GM10847 (cell line): Measurements from ENCODE around the gene COPG1.

ENCODE experiments used
- POLR2A ChIP-seq: IDR thresholded peaks from 2 replicates; pipeline ENCODE4 v1.6.1; 2011; ENCODE audit not compliant: insufficient read length; ENCODE audit errors: extremely low read depth

COPG1 gene

GRCh38 chr3:129249284-129250065 lies at the start of gene COPG1:
Gene COPG1, plus strand, starts transcription at chr3:129249606. Its CDS starts 104 bp downstream, at chr3:129249710.
- peak; percentile 95 for TF ChIP-seq POLR2A

- TF ChIP-seq POLR2A = no peak
Observed at GRCh38 chr3:129204473-129204872, 44.9 kb upstream of the COPG1 start.

GRCh38 chr3:129205109-129205832 lies 44.1 kb upstream of the COPG1 start:
- no peak for TF ChIP-seq POLR2A

- TF ChIP-seq POLR2A = no peak
Observed at GRCh38 chr3:129207479-129207878, 41.9 kb upstream of the COPG1 start.

- no peak for TF ChIP-seq POLR2A
Observed at GRCh38 chr3:129211345-129211744, 38.1 kb upstream of the COPG1 start.

GRCh38 chr3:129211772-129212171 lies 37.6 kb upstream of the COPG1 start:
- TF ChIP-seq POLR2A = no peak

GRCh38 chr3:129213238-129213637 lies 36.2 kb upstream of the COPG1 start:
- no peak for TF ChIP-seq POLR2A

GRCh38 chr3:129218742-129219141 lies 30.7 kb upstream of the COPG1 start:
- TF ChIP-seq POLR2A = no peak

GRCh38 chr3:129224984-129225393 lies 24.4 kb upstream of the COPG1 start:
- TF ChIP-seq POLR2A = no peak

GRCh38 chr3:129226374-129226773 lies 23.0 kb upstream of the COPG1 start:
- no peak for TF ChIP-seq POLR2A

- TF ChIP-seq POLR2A = no peak
Observed at GRCh38 chr3:129228891-129229585, 20.4 kb upstream of the COPG1 start.

- no peak for TF ChIP-seq POLR2A
Observed at GRCh38 chr3:129230311-129231019, 18.9 kb upstream of the COPG1 start.

GRCh38 chr3:129231331-129232119 lies 17.9 kb upstream of the COPG1 start:
- TF ChIP-seq POLR2A = no peak

- TF ChIP-seq POLR2A = no peak
Observed at GRCh38 chr3:129233538-129233937, 15.9 kb upstream of the COPG1 start.
